Stomach (tissue), 9 donors: ENCODE measurements around the gene ATP7B. TPM values are rescaled to one million over a fixed set of nuclear protein-coding genes. Genes with fewer than 3 reads are reported as not detected.

Experiments used
- DNase-seq, 2 donors: peaks; one replicate each; pipeline versions ENCODE4 v3.0.0 to v3.0.0-alpha.2; 2013 to 2019
- H3K27ac ChIP-seq, 5 donors: fragments of 200-600 bp in 4 of 5; sonication (generic) in 4 of 5; one replicate each; pipeline ENCODE4 v1.5.1; 2013 to 2019; ENCODE audit warnings: mild to moderate bottlenecking in 1 of 5, moderate library complexity in 1 of 5
- H3K27me3 ChIP-seq, 3 donors: fragments of 200-600 bp; sonication (generic); one replicate each; pipeline ENCODE4 v1.5.1; 2017 to 2019; ENCODE audit warnings: mixed run types in 1 of 3
- H3K36me3 ChIP-seq, 4 donors: fragments of 200-600 bp; sonication (generic); 1 replicate in 3 of 4; 2 replicates in 1 of 4; pipeline ENCODE4 v1.5.1; 2016 to 2019
- H3K4me1 ChIP-seq, 4 donors: fragments of 200-600 bp; sonication (generic); one replicate each; pipeline ENCODE4 v1.5.1; 2016 to 2019
- H3K4me3 ChIP-seq, 4 donors: fragments of 200-600 bp; sonication (generic) in 3 of 4; one replicate each; pipeline ENCODE4 v1.5.1; 2016 to 2019; ENCODE audit warnings: mild to moderate bottlenecking in 1 of 4
- H3K9me3 ChIP-seq, 4 donors: fragments of 200-600 bp; sonication (generic); one replicate each; pipeline ENCODE4 v1.5.1; 2016 to 2019
- CTCF ChIP-seq, 7 experiments: fragments of 450-650 bp in 4 of 7; fragments of 200-600 bp in 3 of 7; sonication (generic) in 3 of 7; IDR thresholded peaks; one replicate each; pipeline ENCODE4 v1.5.1; 2016 to 2019; ENCODE audit warnings: antibody characterized with exemption in 7 of 7, control low read depth in 2 of 7, mild to moderate bottlenecking in 1 of 7
- EP300 ChIP-seq: sonication (generic); formaldehyde crosslinking; IDR thresholded peaks from one replicate; pipeline ENCODE4 v1.6.1; 2017; ENCODE audit warnings: antibody characterized with exemption
- POLR2A ChIP-seq, 4 donors: fragments of 450-650 bp; IDR thresholded peaks; one replicate each; pipeline ENCODE4 v1.6.1; 2016; ENCODE audit warnings: antibody characterized with exemption in 4 of 4, control low read depth in 2 of 4, mild to moderate bottlenecking in 1 of 4, moderate library complexity in 1 of 4
- POLR2AphosphoS5 ChIP-seq, 3 donors: sonication (generic); formaldehyde crosslinking; IDR thresholded peaks; one replicate each; pipeline ENCODE4 v1.6.1; 2016; ENCODE audit warnings: antibody characterized with exemption in 3 of 3
- WGBS, 5 donors: extraction: QIAGEN DNeasy Blood & Tissue Kit in 3 of 5; methylation state at CpG; one replicate each; pipeline versions ENCODE4 v1.1.5 to v1.1.7; 2013 to 2018; 5-methylcytosine and 5-hydroxymethylcytosine counted together
- intact Hi-C: fragments of 100-400 bp; cut with DNase I; formaldehyde crosslinking; loops from one replicate; pipeline ENCODE4 v1.15.1; 2023; ENCODE audit warnings: low total_unique reads
- polyA plus RNA-seq, 3 donors: library from polyadenylated mRNA; stranded (reverse); fragments of 200-250 nt; gene quantifications; one replicate each; pipeline ENCODE4 v1.2.3, GENCODE V29; 2013
- total RNA-seq, 5 donors: library from RNA; depleted of rRNA; stranded (reverse); fragments of >200 nt; gene quantifications; one replicate each; pipeline versions ENCODE4 v1.1.0 to v1.2.3, GENCODE V29; 2014 to 2016
- donor health status: healthy with polysubstance abuse.
- donor health status: Bipolar disorder and iron deficiency.
- donor health status: healthy.

Gene ATP7B
- total and polyA plus RNA-seq, 8 donors, result 0.62 to 21.0 (median 4.6) TPM

- no peak for DNase-seq
- intact Hi-C loops, result no loop called here
Measured at GRCh38 chr13:52047463-52047862, 36.2 kb upstream of the ATP7B start.

GRCh38 chr13:52043675-52044074, 32.4 kb upstream of the ATP7B start:
- Histone ChIP-seq H3K4me3 (no peak overlapping the region), H3K9me3 (no peaks in the 10 kb centered on the region), H3K36me3 (peaks cover 0 to 9% (median 0%) of the 10 kb centered on the region in 4 donors), H3K27ac (no peak overlapping the region), H3K27me3 (no peaks in the 10 kb centered on the region), H3K4me1 (no peaks in the 10 kb centered on the region)
- no peak for TF ChIP-seq EP300
- no peak for TF ChIP-seq POLR2A (IDR thresholded peaks at IDR 0.05)
- no peak for TF ChIP-seq POLR2AphosphoS5 (IDR thresholded peaks at IDR 0.05)
- no peak for TF ChIP-seq CTCF (IDR thresholded peaks at IDR 0.05)
- no peak for DNase-seq
- WGBS, 5 donors, result 74 to 98% (median 91%) methylated on average over 3 of the region's 3 CpGs
- intact Hi-C loops, result no loop called here

More at GRCh38 chr13:52047463-52047862, 36.2 kb upstream of the ATP7B start:
- no peak overlapping the region for H3K27ac ChIP-seq
- 81 to 94% (median 91%) methylated on average over 3 of the region's 3 CpGs for WGBS, 5 donors
- peaks cover 0 to 12% (median 4%) of the 10 kb centered on the region in 4 donors for H3K9me3 ChIP-seq
- H3K4me1 ChIP-seq, result no peaks in the 10 kb centered on the region
- no peak overlapping the region for H3K4me3 ChIP-seq
- TF ChIP-seq EP300 (no peak), POLR2AphosphoS5 (IDR thresholded peaks at IDR 0.05) (no peak), CTCF (IDR thresholded peaks at IDR 0.05) (no peak), POLR2A (IDR thresholded peaks at IDR 0.05) (no peak)
- no peaks in the 10 kb centered on the region for H3K27me3 ChIP-seq
- peaks cover 0 to 9% (median 0%) of the 10 kb centered on the region in 4 donors for H3K36me3 ChIP-seq

DNA sequence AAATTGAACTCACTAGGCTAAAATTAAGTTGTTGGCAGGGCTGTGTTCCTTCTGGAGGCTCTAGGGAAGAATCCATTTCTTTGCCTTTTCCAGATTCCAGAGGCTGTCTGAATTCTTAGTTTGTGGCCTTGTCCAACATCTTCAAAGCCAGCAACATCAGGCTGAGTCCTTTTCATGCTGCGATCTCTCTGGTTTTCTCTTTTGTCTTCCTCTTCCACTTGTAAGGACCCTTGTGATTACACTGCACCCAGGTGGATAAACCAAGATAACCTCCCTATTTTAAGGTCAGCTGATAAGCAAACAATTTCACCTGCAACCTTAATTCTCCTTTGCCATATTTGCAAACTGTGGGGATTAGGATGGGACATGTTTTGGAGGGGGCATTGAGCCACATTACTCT, 24.8 kb upstream of the ATP7B start:
- 26 to 56% (median 43%) methylated on average over 1 of the region's 1 CpG for WGBS, 5 donors
- H3K4me3 ChIP-seq, result no peak overlapping the region
- no peaks in the 10 kb centered on the region for H3K9me3 ChIP-seq
- H3K36me3 ChIP-seq, result no peaks in the 10 kb centered on the region
- H3K4me1 ChIP-seq, result peaks cover 0 to 4% (median 0%) of the 10 kb centered on the region in 4 donors
- no peaks in the 10 kb centered on the region for H3K27me3 ChIP-seq
- DNase-seq, result no peak
- no peak overlapping the region for H3K27ac ChIP-seq
- TF ChIP-seq POLR2AphosphoS5 (IDR thresholded peaks at IDR 0.05) (no peak), CTCF (IDR thresholded peaks at IDR 0.05) (no peak), EP300 (no peak), POLR2A (IDR thresholded peaks at IDR 0.05) (no peak)
- intact Hi-C loops, result no loop called here

GRCh38 chr13:52034616-52035226, 23.5 kb upstream of the ATP7B start:
- H3K4me1 ChIP-seq, result peaks cover 0 to 4% (median 0%) of the 10 kb centered on the region in 4 donors
- H3K27ac ChIP-seq, result no peak overlapping the region
- no peak for TF ChIP-seq POLR2A (IDR thresholded peaks at IDR 0.05)
- no peak for TF ChIP-seq EP300
- no peak for TF ChIP-seq CTCF (IDR thresholded peaks at IDR 0.05)
- no peak for TF ChIP-seq POLR2AphosphoS5 (IDR thresholded peaks at IDR 0.05)
- intact Hi-C loops, result no loop called here
- no peaks in the 10 kb centered on the region for H3K27me3 ChIP-seq
- peaks cover 0 to under 1% (median 0%) of the 10 kb centered on the region in 4 donors for H3K36me3 ChIP-seq
- no peak overlapping the region for H3K4me3 ChIP-seq
- WGBS, 5 donors, result 76 to 82% (median 78%) methylated on average over 5 of the region's 5 CpGs
- no peak for DNase-seq
- H3K9me3 ChIP-seq, result no peaks in the 10 kb centered on the region
